Naive B cell (primary cell): ENCODE measurements around the gene CDK2. TPM values are rescaled to one million over a fixed set of nuclear protein-coding genes. Genes with fewer than 3 reads are reported as not detected.

ENCODE experiments used
- ATAC-seq, 2 donors: fragments of 150-1000 bp; cut with Tn5 transposase; 2 replicates each; pipeline ENCODE4 v1.10.0; 2021; ENCODE audit warnings: low read depth in 2 of 2, mild to moderate bottlenecking in 2 of 2, moderate library complexity in 2 of 2
- DNase-seq: peaks from one replicate; pipeline ENCODE4 v3.0.0; 2022
- H3K27ac Mint-ChIP-seq, 6 donors: one replicate each; pipeline ENCODE4 v1.8.0; 2020 to 2022; ENCODE audit warnings: mild to moderate bottlenecking in 6 of 6, mixed read lengths in 6 of 6, moderate library complexity in 5 of 6, inconsistent platforms in 2 of 6
- H3K27me3 Mint-ChIP-seq, 3 donors: one replicate each; pipeline ENCODE4 v1.8.0; 2021 to 2022; ENCODE audit warnings: mixed read lengths in 3 of 3, mild to moderate bottlenecking in 1 of 3
- H3K36me3 Mint-ChIP-seq, 2 donors: one replicate each; pipeline ENCODE4 v1.8.0; 2020 to 2022; ENCODE audit warnings: mixed read lengths in 2 of 2, inconsistent platforms in 1 of 2, mild to moderate bottlenecking in 1 of 2
- H3K4me1 Mint-ChIP-seq, 3 donors: one replicate each; pipeline ENCODE4 v1.8.0; 2020 to 2022; ENCODE audit warnings: mixed read lengths in 3 of 3, inconsistent platforms in 1 of 3, mild to moderate bottlenecking in 1 of 3, moderate library complexity in 1 of 3
- H3K4me3 Mint-ChIP-seq, 8 donors: one replicate each; pipeline ENCODE4 v1.8.0; 2020 to 2022; ENCODE audit warnings: mild to moderate bottlenecking in 8 of 8, mixed read lengths in 8 of 8, moderate library complexity in 8 of 8, inconsistent platforms in 2 of 8
- H3K9me3 Mint-ChIP-seq, 7 donors: one replicate each; pipeline ENCODE4 v1.8.0; 2020 to 2022; ENCODE audit warnings: mixed read lengths in 7 of 7, mild to moderate bottlenecking in 5 of 7, inconsistent platforms in 2 of 7, moderate library complexity in 1 of 7
- polyA plus RNA-seq, 6 donors: library from polyadenylated mRNA; unstranded; fragments of 300-500 nt; fragmentation: Illumina TruSeq; gene quantifications; one replicate each; pipeline ENCODE4 v1.2.3, GENCODE V29; 2021; ENCODE audit warnings: low read depth in 6 of 6

CDK2 gene
- polyA plus RNA-seq, 6 donors from 2014 or later: 10.0 to 18.6 (median 11.9) TPM

- peaks cover 61 to 79% (median 69%) of the 10 kb centered on the region in 3 donors for H3K4me1 Mint-ChIP-seq
- H3K4me3 Mint-ChIP-seq: peak overlapping the region; percentile 93 to 100 (median 98)
- peaks cover 2 to 11% of the 10 kb centered on the region in 2 donors for H3K36me3 Mint-ChIP-seq
Measured at GRCh38 chr12:55931780-55932550, 34.7 kb upstream of the CDK2 start.

GRCh38 chr12:55932551-55932910, 34.1 kb upstream of the CDK2 start:
- Mint-ChIP-seq H3K27ac (peak overlapping the region; percentile 94 to 98 (median 98)), H3K4me3 (peak overlapping the region; percentile 93 to 100 (median 98)), H3K27me3 (no peaks in the 10 kb centered on the region), H3K36me3 (peaks cover 8 to 17% of the 10 kb centered on the region in 2 donors), H3K9me3 (no peaks in the 10 kb centered on the region), H3K4me1 (peaks cover 61 to 81% (median 74%) of the 10 kb centered on the region in 3 donors)
- peak; percentile 57 for ATAC-seq
- DNase-seq: peak; percentile 65

More at GRCh38 chr12:55931780-55932550, 34.7 kb upstream of the CDK2 start:
- Mint-ChIP-seq H3K9me3 (no peaks in the 10 kb centered on the region), H3K27me3 (no peaks in the 10 kb centered on the region), H3K27ac (peak overlapping the region; percentile 96 to 98 (median 98))
- ATAC-seq (no peak), DNase-seq (peak; percentile 25)

DNA sequence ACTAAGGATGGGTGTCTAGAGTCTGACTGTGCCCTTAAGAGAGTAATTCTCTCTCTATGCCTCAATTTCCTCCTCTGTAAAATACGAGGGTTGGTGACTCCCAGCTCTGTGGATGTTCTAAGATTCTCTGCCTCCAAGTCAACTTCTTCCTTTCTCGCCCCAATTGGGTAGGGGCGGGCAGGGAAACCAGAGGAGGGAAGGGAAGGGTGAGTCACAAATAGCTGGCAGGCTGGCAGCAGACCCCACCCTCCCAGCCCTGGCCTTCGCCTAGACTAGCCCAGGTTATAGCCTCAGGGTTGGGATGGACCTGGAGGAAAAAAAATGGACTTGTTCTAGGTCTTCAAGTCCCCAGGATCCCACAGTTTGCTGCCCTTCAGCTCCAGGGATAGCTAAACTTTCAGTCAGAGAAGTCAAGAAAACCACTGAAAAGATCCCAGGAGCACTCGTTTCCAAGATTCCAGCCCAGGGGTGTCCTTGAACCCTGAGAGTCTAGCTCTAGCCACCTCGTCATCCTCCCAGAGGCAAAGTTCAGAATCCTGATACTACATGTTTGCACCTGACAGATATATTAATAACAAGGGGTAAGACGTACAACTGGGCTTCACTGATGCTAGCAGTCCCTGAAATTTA, 33.3 kb upstream of the CDK2 start:
- Mint-ChIP-seq H3K9me3 (no peaks in the 10 kb centered on the region), H3K27me3 (no peaks in the 10 kb centered on the region), H3K27ac (peak overlapping the region in 5 of 6 donors; percentile 49 to 98 (median 96)), H3K4me1 (peaks cover 56 to 77% (median 71%) of the 10 kb centered on the region in 3 donors), H3K36me3 (peaks cover 8 to 21% of the 10 kb centered on the region in 2 donors), H3K4me3 (peak overlapping the region; percentile 93 to 100 (median 98))
- DNase-seq: no peak
- ATAC-seq: no peak

GRCh38 chr12:55933799-55934742, 32.6 kb upstream of the CDK2 start:
- no peaks in the 10 kb centered on the region for H3K9me3 Mint-ChIP-seq
- H3K27me3 Mint-ChIP-seq: no peaks in the 10 kb centered on the region
- H3K4me1 Mint-ChIP-seq: peaks cover 59 to 75% (median 68%) of the 10 kb centered on the region in 3 donors
- peak overlapping the region in 5 of 6 donors; percentile 40 to 98 (median 59) for H3K27ac Mint-ChIP-seq
- H3K36me3 Mint-ChIP-seq: peaks cover 8 to 29% of the 10 kb centered on the region in 2 donors
- no peak for ATAC-seq
- H3K4me3 Mint-ChIP-seq: peak overlapping the region in 7 of 8 donors; percentile 3 to 100 (median 31)
- DNase-seq: no peak

GRCh38 chr12:55934773-55935172, 31.9 kb upstream of the CDK2 start:
- peaks cover 53 to 69% (median 66%) of the 10 kb centered on the region in 3 donors for H3K4me1 Mint-ChIP-seq
- DNase-seq: no peak
- H3K27ac Mint-ChIP-seq: peak overlapping the region in 3 of 6 donors; percentile 42 to 75 (median 52)
- peak overlapping the region in 1 of 8 donors; percentile 71 for H3K4me3 Mint-ChIP-seq
- H3K27me3 Mint-ChIP-seq: no peaks in the 10 kb centered on the region
- no peak for ATAC-seq
- peaks cover 8 to 32% of the 10 kb centered on the region in 2 donors for H3K36me3 Mint-ChIP-seq
- H3K9me3 Mint-ChIP-seq: no peaks in the 10 kb centered on the region

DNA sequence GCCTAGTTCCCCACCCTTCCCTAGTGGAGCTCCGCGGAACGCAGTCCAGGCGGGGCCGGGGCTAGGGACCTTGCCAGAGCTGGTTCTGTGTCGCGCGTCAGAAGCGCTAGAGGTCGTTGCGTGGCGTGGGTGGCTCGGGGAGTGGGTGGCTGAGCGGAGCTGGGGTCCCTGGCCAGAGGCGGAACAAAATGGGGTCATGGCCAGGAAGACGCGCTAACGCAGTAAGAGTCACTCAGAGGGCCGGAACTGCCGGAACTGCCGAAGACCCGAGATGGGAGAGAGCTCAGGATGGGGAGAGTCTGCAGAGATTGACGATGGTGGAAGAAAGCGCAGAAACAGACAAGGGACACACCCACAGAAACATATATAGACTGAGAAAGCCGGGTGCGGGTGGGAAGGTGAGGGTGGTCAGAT, 30.9 kb upstream of the CDK2 start:
- Mint-ChIP-seq H3K9me3 (no peaks in the 10 kb centered on the region), H3K4me3 (peak overlapping the region in 3 of 8 donors; percentile 30 to 44 (median 42)), H3K4me1 (peaks cover 52 to 69% (median 66%) of the 10 kb centered on the region in 3 donors), H3K27ac (peak overlapping the region in 5 of 6 donors; percentile 47 to 86 (median 57)), H3K36me3 (peaks cover 8 to 32% of the 10 kb centered on the region in 2 donors), H3K27me3 (no peaks in the 10 kb centered on the region)
- ATAC-seq (no peak), DNase-seq (no peak)

DNA sequence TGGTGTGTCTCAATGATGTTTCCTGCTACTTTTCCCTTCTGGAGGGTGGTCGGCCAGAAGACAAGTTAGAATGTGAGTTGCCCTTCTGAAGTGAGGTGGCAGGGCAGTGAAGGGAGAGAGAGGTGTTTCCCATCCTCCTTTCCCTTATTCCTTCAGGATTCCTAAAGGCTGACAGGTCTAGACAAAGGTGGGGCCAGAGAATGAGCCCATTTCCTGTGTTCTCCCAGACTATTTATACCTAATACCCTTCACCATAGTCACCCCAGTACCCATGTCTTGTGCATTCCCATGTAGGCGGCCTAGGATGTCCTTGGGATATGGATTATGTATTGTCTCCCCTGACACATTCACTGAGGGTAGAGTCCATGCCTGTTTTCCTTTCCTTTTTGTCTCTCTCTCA, 28.6 kb upstream of the CDK2 start:
- Mint-ChIP-seq H3K36me3 (peaks cover 22 to 38% of the 10 kb centered on the region in 2 donors), H3K27ac (peak overlapping the region in 2 of 6 donors; percentile 18 to 71), H3K9me3 (no peaks in the 10 kb centered on the region), H3K4me1 (peaks cover 37 to 65% (median 51%) of the 10 kb centered on the region in 3 donors), H3K27me3 (no peaks in the 10 kb centered on the region), H3K4me3 (no peak overlapping the region)
- ATAC-seq (no peak), DNase-seq (no peak)

- Mint-ChIP-seq H3K9me3 (no peaks in the 10 kb centered on the region), H3K27ac (peak overlapping the region in 3 of 6 donors; percentile 18 to 84 (median 42)), H3K36me3 (peaks cover 29 to 38% of the 10 kb centered on the region in 2 donors), H3K4me1 (peaks cover 30 to 60% (median 42%) of the 10 kb centered on the region in 3 donors), H3K4me3 (peak overlapping the region in 1 of 8 donors; percentile 44), H3K27me3 (no peaks in the 10 kb centered on the region)
- DNase-seq: no peak
- no peak for ATAC-seq
Measured at GRCh38 chr12:55938826-55939501, 27.7 kb upstream of the CDK2 start.

DNA sequence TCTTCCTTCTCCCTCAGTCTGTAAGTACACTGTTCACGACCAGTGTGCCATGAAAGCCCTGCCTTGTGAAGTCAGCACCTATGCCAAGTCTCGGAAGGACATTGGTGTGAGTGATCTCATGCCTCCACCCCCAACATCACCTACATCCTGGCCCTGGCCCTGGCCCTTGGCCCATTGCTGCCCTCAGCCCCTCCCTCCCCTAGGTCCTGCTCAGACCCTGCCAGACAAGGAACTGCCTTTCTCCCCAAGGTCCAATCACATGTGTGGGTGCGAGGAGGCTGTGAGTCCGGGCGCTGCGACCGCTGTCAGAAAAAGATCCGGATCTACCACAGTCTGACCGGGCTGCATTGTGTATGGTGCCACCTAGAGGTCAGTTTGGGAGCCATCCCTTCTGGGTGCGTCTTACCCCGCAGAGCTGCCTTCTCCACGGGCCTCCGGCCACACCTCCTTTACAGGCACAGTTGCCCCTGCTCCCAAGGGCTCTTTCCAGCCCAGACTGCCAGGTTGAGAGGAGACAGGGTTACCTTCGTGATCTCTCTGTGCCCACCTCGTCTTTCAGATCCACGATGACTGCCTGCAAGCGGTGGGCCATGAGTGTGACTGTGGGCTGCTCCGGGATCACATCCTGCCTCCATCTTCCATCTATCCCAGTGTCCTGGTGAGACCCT, 26.4 kb upstream of the CDK2 start:
- Mint-ChIP-seq H3K9me3 (no peaks in the 10 kb centered on the region), H3K27me3 (no peaks in the 10 kb centered on the region), H3K4me1 (peaks cover 23 to 48% (median 35%) of the 10 kb centered on the region in 3 donors), H3K27ac (peak overlapping the region; percentile 29 to 92 (median 54)), H3K4me3 (peak overlapping the region in 2 of 8 donors; percentile 12 to 36), H3K36me3 (peaks cover 39 to 50% of the 10 kb centered on the region in 2 donors)
- peak; percentile 81 for DNase-seq
- ATAC-seq: peak; percentile 99 to 100

GRCh38 chr12:55942055-55942454, 24.6 kb upstream of the CDK2 start:
- Mint-ChIP-seq H3K4me3 (no peak overlapping the region), H3K27me3 (no peaks in the 10 kb centered on the region), H3K4me1 (peaks cover 15 to 30% (median 25%) of the 10 kb centered on the region in 3 donors), H3K36me3 (peaks cover 38 to 51% of the 10 kb centered on the region in 2 donors), H3K9me3 (no peaks in the 10 kb centered on the region), H3K27ac (peak overlapping the region in 2 of 6 donors; percentile 21 to 55)
- DNase-seq (no peak), ATAC-seq (no peak)

DNA sequence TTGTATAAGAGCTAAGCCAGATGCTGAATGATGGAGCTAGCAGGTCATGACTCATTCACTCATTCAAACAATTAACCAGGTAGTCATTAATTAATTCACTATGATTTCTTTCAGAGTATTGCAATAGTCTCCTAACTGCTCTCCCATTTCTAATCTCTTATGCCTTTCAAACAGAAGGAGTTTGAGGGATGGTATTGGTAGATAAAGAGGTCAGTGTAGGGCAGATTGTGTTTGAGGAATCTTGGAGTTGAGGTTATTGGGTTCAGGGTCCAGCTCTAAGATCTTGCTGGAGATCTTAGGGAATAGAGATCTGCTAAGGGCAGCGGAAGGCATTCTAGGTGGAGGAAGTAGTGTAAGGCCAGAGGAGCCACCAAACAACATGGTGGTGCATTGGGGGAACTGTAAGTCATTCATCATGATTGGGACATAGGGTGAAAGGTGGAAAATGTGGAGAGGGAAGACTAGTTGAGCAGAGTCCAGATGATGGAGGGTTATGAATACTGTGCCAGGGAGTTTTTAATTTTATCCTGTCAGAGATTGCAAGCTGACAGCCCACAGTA, 24.0 kb upstream of the CDK2 start:
- H3K36me3 Mint-ChIP-seq: peaks cover 37 to 45% of the 10 kb centered on the region in 2 donors
- peak overlapping the region in 3 of 6 donors; percentile 43 to 80 (median 47) for H3K27ac Mint-ChIP-seq
- ATAC-seq: no peak
- no peaks in the 10 kb centered on the region for H3K9me3 Mint-ChIP-seq
- no peak for DNase-seq
- peak overlapping the region in 1 of 8 donors; percentile 4 for H3K4me3 Mint-ChIP-seq
- peaks cover 19 to 24% (median 19%) of the 10 kb centered on the region in 3 donors for H3K4me1 Mint-ChIP-seq
- no peaks in the 10 kb centered on the region for H3K27me3 Mint-ChIP-seq
